Nephron (organoid): ENCODE measurements around the gene C19orf53.
"Not testable (repeated sequence)": the region's sequence is repeated elsewhere in the genome, so short reads cannot be mapped to it uniquely, and the experiment has no call there.

Source experiments
- H3K27ac Mint-ChIP-seq, 3 experiments: 2 replicates each; pipeline ENCODE4 v1.8.0; 2020; ENCODE audit warnings: mixed read lengths in 3 of 3, mild to moderate bottlenecking in 2 of 3, moderate library complexity in 1 of 3
- H3K27me3 Mint-ChIP-seq: 2 replicates; pipeline ENCODE4 v1.8.0; 2021; ENCODE audit warnings: low read depth, mild to moderate bottlenecking, moderate library complexity, mixed read lengths
- H3K36me3 Mint-ChIP-seq: 2 replicates; pipeline ENCODE4 v1.8.0; 2020; ENCODE audit warnings: low read depth, mixed read lengths
- H3K4me1 Mint-ChIP-seq: 2 replicates; pipeline ENCODE4 v1.8.0; 2020; ENCODE audit warnings: mixed read lengths
- H3K4me3 Mint-ChIP-seq, 3 experiments: 2 replicates each; pipeline ENCODE4 v1.8.0; 2020; ENCODE audit warnings: mild to moderate bottlenecking in 3 of 3, mixed read lengths in 3 of 3, moderate library complexity in 2 of 3
- H3K9me3 Mint-ChIP-seq: 2 replicates; pipeline ENCODE4 v1.8.0; 2020; ENCODE audit warnings: mixed read lengths
- CTCF ChIP-seq, 3 experiments: fragments of 200-600 bp; sonication (generic); IDR thresholded peaks; one replicate each; pipeline ENCODE4 v1.5.0; 2021; ENCODE audit warnings: antibody characterized with exemption in 3 of 3; ENCODE audit not compliant: unreplicated experiment in 3 of 3

C19orf53 gene

DNA sequence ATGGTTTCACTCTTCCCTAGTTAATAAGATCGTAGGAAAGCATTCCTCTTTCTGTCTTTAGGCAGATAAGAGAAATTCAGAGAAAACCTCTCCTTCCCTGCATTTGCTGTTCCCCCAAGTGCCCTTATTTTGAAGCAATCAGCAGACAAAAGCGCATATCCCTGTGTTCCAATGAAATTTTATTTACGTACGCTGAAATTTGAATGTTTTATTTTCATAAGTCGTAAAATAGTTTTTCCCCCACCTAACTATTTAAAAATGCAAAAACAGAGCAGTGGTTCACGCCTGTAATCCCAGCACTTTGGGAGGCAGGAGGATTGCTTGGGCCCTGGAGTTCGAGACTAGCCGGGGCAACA is 27.2 kb upstream of the C19orf53 start:
- Mint-ChIP-seq H3K27ac (peak overlapping the region; percentile 48 to 94 (median 66)), H3K4me3 (peak overlapping the region; percentile 91 to 97 (median 96)), H3K4me1 (peaks cover 7% of the 10 kb centered on the region), H3K36me3 (peaks cover 9% of the 10 kb centered on the region), H3K27me3 (no peaks in the 10 kb centered on the region), H3K9me3 (no peaks in the 10 kb centered on the region)
- no peak for TF ChIP-seq CTCF (IDR thresholded peaks at IDR 0.05; ENCODE audit: unreplicated experiment in 3 of 3)

DNA sequence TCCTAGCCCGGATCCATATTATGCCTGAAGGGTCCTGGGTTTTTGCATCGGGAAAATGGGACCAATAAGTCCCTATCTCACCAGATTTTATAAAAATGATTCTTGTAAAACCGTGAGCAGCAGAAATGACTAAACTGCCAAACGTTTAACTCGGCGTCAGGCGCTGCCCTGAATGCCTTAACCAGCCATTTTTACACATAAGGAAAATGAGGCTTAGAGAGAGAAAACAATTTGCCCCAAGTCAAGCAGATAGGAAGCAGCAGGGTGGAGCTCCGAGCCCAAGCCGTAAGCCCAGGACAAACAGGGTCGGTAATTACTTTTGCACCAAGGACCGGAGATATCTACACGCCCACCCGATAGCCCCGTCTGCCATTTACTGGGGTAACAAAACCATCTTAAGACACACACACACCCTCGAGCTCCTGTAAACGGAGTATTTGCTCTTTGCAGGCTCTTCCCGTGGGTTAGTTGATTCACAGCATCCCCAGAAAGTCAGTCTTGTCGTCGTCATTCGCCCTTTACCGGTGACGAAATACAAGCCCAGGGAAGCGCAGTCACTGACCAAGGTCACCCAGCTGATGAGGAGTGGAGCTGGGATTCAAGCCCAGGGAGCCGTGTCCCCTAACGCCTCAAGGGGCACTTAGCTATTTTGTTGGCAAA is 26.0 kb upstream of the C19orf53 start:
- peaks cover 6% of the 10 kb centered on the region for H3K36me3 Mint-ChIP-seq
- H3K4me1 Mint-ChIP-seq: peaks cover 7% of the 10 kb centered on the region
- H3K4me3 Mint-ChIP-seq: peak overlapping the region; percentile 91 to 97 (median 96)
- H3K27ac Mint-ChIP-seq: peak overlapping the region; percentile 66 to 94 (median 90)
- no peaks in the 10 kb centered on the region for H3K9me3 Mint-ChIP-seq
- no peaks in the 10 kb centered on the region for H3K27me3 Mint-ChIP-seq
- TF ChIP-seq CTCF (IDR thresholded peaks at IDR 0.05; ENCODE audit: unreplicated experiment in 3 of 3): no peak

DNA sequence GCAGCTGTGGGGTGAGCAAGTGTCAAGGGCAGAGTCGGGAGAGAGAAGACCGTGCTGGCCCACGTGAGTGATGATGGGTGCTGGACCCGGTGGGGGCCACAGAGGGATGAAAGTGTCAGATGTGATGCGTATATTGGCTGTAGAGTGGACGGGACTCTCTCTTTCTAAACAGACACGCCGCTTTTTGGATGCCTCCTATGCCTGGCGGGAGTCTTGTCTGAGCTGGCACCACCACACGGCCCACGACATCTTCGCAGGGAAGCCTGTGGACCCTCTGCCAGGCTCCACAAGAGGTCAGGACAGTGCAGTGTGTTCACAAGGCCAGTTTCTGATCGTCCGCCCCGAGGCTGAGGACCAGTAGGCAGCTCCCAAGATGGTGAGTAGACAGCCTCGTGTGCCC is 22.8 kb upstream of the C19orf53 start:
- no peak for TF ChIP-seq CTCF (IDR thresholded peaks at IDR 0.05; ENCODE audit: unreplicated experiment in 3 of 3)
- Mint-ChIP-seq H3K27me3 (no peaks in the 10 kb centered on the region), H3K9me3 (no peaks in the 10 kb centered on the region), H3K27ac (no peak overlapping the region), H3K36me3 (peaks cover 25% of the 10 kb centered on the region), H3K4me1 (peaks cover 7% of the 10 kb centered on the region), H3K4me3 (no peak overlapping the region)

GRCh38 chr19:13753622-13754021 is 20.6 kb upstream of the C19orf53 start:
- H3K27ac Mint-ChIP-seq, H3K9me3 Mint-ChIP-seq, H3K4me1 Mint-ChIP-seq, H3K4me3 Mint-ChIP-seq, H3K27me3 Mint-ChIP-seq: not testable (repeated sequence)
- peaks cover 43% of the 10 kb centered on the region for H3K36me3 Mint-ChIP-seq

GRCh38 chr19:13756210-13756609 is 18.0 kb upstream of the C19orf53 start:
- peaks cover 56% of the 10 kb centered on the region for H3K36me3 Mint-ChIP-seq
- H3K9me3 Mint-ChIP-seq: no peaks in the 10 kb centered on the region
- no peaks in the 10 kb centered on the region for H3K27me3 Mint-ChIP-seq
- H3K4me3 Mint-ChIP-seq: no peak overlapping the region
- H3K4me1 Mint-ChIP-seq: no peaks in the 10 kb centered on the region
- no peak for TF ChIP-seq CTCF (IDR thresholded peaks at IDR 0.05; ENCODE audit: unreplicated experiment in 3 of 3)
- no peak overlapping the region for H3K27ac Mint-ChIP-seq

DNA sequence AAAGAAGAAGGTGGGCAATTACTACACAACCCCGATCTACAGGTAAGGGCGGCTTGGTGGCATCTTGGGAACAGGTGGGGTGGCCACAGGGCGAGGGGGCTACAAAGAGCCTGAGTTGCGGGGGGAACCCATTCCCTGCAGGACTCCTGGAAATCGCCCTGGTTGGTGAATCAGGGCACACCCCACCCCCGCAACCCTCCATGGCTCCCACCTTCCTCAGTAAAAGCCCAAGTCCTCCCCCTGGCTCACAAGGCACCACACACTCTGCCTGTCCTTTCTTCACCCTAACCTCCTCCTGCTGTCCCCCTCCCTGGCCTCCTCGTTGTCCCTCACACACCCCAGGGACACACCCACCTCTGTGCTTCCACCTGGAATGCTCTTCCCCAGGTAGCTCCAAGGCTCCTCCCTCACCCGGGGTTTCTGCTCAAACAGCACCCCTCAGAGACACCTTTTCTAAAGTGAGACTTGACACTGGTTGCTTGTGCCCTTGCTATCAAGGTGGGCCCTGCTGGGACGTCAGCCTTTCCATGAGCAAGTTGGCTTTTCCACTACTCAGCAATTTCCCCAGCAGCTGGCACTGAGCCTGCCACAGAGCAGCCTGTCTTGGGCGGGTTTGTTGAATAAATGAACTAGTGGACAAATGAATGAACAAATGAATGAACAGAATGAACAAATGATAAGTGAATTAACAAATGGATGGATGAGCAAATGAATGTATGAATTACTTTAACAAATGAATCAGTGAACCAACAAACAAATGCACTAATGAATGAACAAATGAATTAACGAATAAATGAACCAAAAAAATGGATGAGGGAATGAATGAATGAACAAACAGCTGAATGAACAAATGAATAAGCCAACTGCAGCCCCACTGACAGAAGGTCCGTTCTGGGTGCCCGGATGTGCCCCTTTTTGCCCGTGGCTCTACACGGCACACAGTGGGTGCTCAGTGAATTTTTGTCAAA is 16.2 kb upstream of the C19orf53 start:
- H3K36me3 Mint-ChIP-seq: peaks cover 65% of the 10 kb centered on the region
- H3K27me3 Mint-ChIP-seq: no peaks in the 10 kb centered on the region
- no peaks in the 10 kb centered on the region for H3K9me3 Mint-ChIP-seq
- TF ChIP-seq CTCF (IDR thresholded peaks at IDR 0.05; ENCODE audit: unreplicated experiment in 3 of 3): no peak
- H3K4me1 Mint-ChIP-seq: no peaks in the 10 kb centered on the region
- no peak overlapping the region for H3K27ac Mint-ChIP-seq
- H3K4me3 Mint-ChIP-seq: no peak overlapping the region
